ENCODE results near the gene PCNX3. TPM values are rescaled to one million over a fixed set of nuclear protein-coding genes. Genes with fewer than 3 reads are reported as not detected.

PCNX3 gene
- total and polyA plus RNA-seq, 2 of the 4 experiments (the other 2 are of a cell fraction) = 5.6 to 33.2 TPM

DNA sequence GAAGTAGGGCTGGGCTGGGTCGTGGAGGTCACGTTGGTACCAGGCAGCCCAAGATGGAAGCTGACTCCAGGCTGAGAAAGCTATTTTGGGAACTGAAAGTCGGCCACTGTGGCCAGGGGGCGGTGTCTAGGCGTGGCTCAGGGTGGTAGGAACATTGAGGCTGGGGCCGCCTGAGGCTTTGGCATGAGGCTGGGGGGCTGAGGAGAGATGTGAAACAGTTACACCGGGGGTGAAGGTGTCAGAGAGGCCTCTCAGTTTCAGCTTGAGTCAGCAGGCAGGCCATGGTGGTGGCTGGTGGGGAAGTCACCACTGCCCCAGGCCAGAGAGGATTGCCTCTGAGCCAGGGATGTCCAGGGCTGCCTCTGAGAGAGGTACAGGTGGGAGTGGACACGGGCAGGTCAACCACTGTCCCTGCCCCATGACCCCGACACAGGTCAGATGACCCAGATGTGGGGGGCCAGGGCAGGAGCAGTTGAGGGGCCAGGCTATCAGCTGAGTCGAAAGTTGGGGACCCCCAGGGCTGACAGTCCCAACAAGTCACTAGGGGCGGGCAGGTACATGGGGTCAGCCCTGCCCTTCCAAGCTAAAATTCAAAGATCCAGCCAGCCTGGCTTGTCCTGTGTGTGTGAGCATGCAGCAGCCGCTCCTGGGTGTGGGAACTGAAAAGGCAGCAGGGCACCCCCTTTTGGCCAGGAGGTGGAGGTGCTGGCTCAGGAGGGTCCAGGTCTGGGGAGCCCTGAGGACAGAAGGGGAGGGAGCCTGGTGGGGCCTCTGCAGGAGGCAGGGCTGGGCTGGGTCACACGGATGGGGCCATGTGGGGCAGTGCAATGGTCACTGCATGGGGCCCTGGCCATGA, 27.1 kb upstream of the PCNX3 start:
- no peak for TF ChIP-seq MAZ (IDR thresholded peaks at IDR 0.05; ENCODE audit: borderline replicate concordance, low read depth, low read length)
- peak; percentile 53 for TF ChIP-seq RAD21 (IDR thresholded peaks at IDR 0.05; ENCODE audit: low read length)
- peak; percentile 46 for TF ChIP-seq CTCF (conservative IDR thresholded peaks at IDR 0.05; ENCODE audit: low read depth, low read length)
- peak; percentile 34; the same call in 1 of the 2 replicates for TF ChIP-seq SMC3 (IDR thresholded peaks at IDR 0.05; ENCODE audit: low read depth, low read length)
- TF ChIP-seq, protein P1, sequence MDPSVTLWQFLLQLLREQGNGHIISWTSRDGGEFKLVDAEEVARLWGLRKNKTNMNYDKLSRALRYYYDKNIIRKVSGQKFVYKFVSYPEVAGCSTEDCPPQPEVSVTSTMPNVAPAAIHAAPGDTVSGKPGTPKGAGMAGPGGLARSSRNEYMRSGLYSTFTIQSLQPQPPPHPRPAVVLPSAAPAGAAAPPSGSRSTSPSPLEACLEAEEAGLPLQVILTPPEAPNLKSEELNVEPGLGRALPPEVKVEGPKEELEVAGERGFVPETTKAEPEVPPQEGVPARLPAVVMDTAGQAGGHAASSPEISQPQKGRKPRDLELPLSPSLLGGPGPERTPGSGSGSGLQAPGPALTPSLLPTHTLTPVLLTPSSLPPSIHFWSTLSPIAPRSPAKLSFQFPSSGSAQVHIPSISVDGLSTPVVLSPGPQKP (IDR thresholded peaks at IDR 0.05; ENCODE audit: borderline replicate concordance, low read depth, low read length) = no peak
- TF ChIP-seq MXI1 (IDR thresholded peaks at IDR 0.05; ENCODE audit: borderline replicate concordance, low read depth, low read length) = no peak
- no peak overlapping the region for H3K23ac ChIP-seq (ENCODE audit: low read depth, low read length)
- no peak overlapping the region for H2BK120ac ChIP-seq (ENCODE audit: low read depth, low read length)
- no TSS peak for BruUV-seq (replicated peaks)
- peaks cover 0 to 24% of the 10 kb centered on the region in 2 experiments; a peak in 1 of 4 replicates for H3K79me1 ChIP-seq (ENCODE audit: low read depth in 1 of 2, low read length in 2 of 2)
- no peak overlapping the region for H3K4me3 ChIP-seq (ENCODE audit: insufficient read depth, low read depth, low read length)
- no peak overlapping the region for H3K4me2 ChIP-seq (ENCODE audit: low read depth, low read length)
- H3K27ac ChIP-seq (ENCODE audit: insufficient read depth, low read length) = no peak overlapping the region
- H2AK9ac ChIP-seq (replicated peaks; ENCODE audit: low read depth, low read length, poor library complexity) = peak overlapping the region; percentile 91
- H2AFZ ChIP-seq (replicated peaks; ENCODE audit: low read length, poor library complexity) = peak overlapping the region; percentile 33
- H2BK15ac ChIP-seq (ENCODE audit: low read depth, low read length) = no peak overlapping the region
- peak; percentile 32 for DNase-seq
- CTCF ChIA-PET = no interaction called here
- H4K5ac ChIP-seq (ENCODE audit: low read depth, low read length) = no peak overlapping the region
- in situ Hi-C loops (cut with MboI; ENCODE audit: low sequenced_read_pairs) = no loop called here
- no peaks in the 10 kb centered on the region for H3K9me1 ChIP-seq (ENCODE audit: insufficient read depth, low read length)
- ATAC-seq (ENCODE audit: low read depth) = no peak
- dilution Hi-C loops (cut with HindIII; ENCODE audit: low sequenced_read_pairs, unreplicated experiment) = no loop called here
- no peak overlapping the region for H3K18ac ChIP-seq (ENCODE audit: low read depth, low read length)
- H3K27me3 ChIP-seq (ENCODE audit: control insufficient read depth, insufficient read depth, low read length) = no peaks in the 10 kb centered on the region
- intact Hi-C loops (cut with micrococcal nuclease) = no loop called here
- no peak overlapping the region for H4K8ac ChIP-seq (ENCODE audit: low read depth in 2 of 2, low read length in 2 of 2)
- H3K4me1 ChIP-seq (ENCODE audit: control insufficient read depth, insufficient read depth, low read length) = peaks cover 4% of the 10 kb centered on the region
- peaks cover 5% of the 10 kb centered on the region for H4K20me1 ChIP-seq (ENCODE audit: insufficient read depth, low read length)
- H3K4ac ChIP-seq (ENCODE audit: low read depth, low read length) = no peak overlapping the region
- no peak overlapping the region for H4K91ac ChIP-seq (ENCODE audit: insufficient read depth, low read depth, low read length)
- H2BK20ac ChIP-seq (ENCODE audit: low read depth, low read length) = no peak overlapping the region
- 85% methylated on average over 5 of the region's 13 CpGs; no CpG with 5 or more reads in 1 of the 2 experiments for WGBS, 2 experiments (ENCODE audit: extremely low coverage in 2 of 2, insufficient read length in 1 of 2)
- no peak overlapping the region for H2BK5ac ChIP-seq (ENCODE audit: low read depth, low read length, poor library complexity, severe bottlenecking)
- H3K56ac ChIP-seq (ENCODE audit: extremely low read depth, insufficient read depth, low read length) = no peak overlapping the region
- H3K9me3 ChIP-seq (ENCODE audit: control insufficient read depth, insufficient read depth, low read length) = no peaks in the 10 kb centered on the region
- peaks cover 41% of the 10 kb centered on the region for H3K36me3 ChIP-seq (ENCODE audit: control insufficient read depth, insufficient read depth, low read length)
- H3K9ac ChIP-seq (ENCODE audit: low read depth, low read length) = no peak overlapping the region
- peak overlapping the region; percentile 70 for H2AK5ac ChIP-seq (ENCODE audit: low read depth, low read length)
- no peak overlapping the region for H3K14ac ChIP-seq (replicated peaks; ENCODE audit: low read depth, low read length)
- POLR2A ChIA-PET (ENCODE audit: unreplicated experiment) = no interaction called here
